22Rv1 (cell line): ENCODE results near the gene EGR2.

Experiments used
- CTCF ChIP-seq: fragments of 450-650 bp; IDR thresholded peaks from 2 replicates; pipeline ENCODE4 v1.5.1; 2017; ENCODE audit warnings: mild to moderate bottlenecking
- ZFX ChIP-seq: fragments of 450-650 bp; IDR thresholded peaks from 2 replicates; pipeline ENCODE4 v1.6.1; 2017; ENCODE audit warnings: antibody characterized with exemption, borderline replicate concordance

- TF ChIP-seq CTCF (no peak), ZFX (no peak)
Measured at GRCh38 chr10:62853710-62854109, 37.5 kb upstream of the EGR2 start.
